Activated CD4-positive, alpha-beta T cell treated with anti-CD3 and anti-CD28 coated beads, Interleukin-2, Interleukin-4, amounts not matched to agents 100 ng/mL and 50 ng/mL, durations not matched to agents 16 hours and 8 hours (primary cell): ENCODE data around the gene APOL3.
A peak's percentile ranks its signal among the peaks of the same experiment; 100 is the strongest.
"Not testable (repeated sequence)": the region's sequence is repeated elsewhere in the genome, so short reads cannot be mapped to it uniquely, and the experiment has no call there.

Experiments
- DNase-seq: peaks from one replicate; pipeline ENCODE4 v3.0.0-alpha.2; 2020; ENCODE audit warnings: low spot score

The APOL3 gene

GRCh38 chr22:36156515-36157419 is 3.8 kb downstream of the APOL3 start:
- peak; percentile 68 for DNase-seq

- no peak for DNase-seq
These were observed 4.4 kb downstream of the APOL3 start for GRCh38 chr22:36156119-36156514.

- DNase-seq, result no peak
These were observed 4.9 kb downstream of the APOL3 start for GRCh38 chr22:36155702-36156101.

- no peak for DNase-seq
These were observed 6.1 kb downstream of the APOL3 start for GRCh38 chr22:36154423-36154945.

GRCh38 chr22:36153501-36154422 is 6.8 kb downstream of the APOL3 start:
- DNase-seq, result no peak

GRCh38 chr22:36152821-36153220 is 7.7 kb downstream of the APOL3 start:
- DNase-seq, result not testable (repeated sequence)

- DNase-seq, result no peak
These were observed 8.5 kb downstream of the APOL3 start for GRCh38 chr22:36152088-36152487.

GRCh38 chr22:36151006-36151595 is 9.5 kb downstream of the APOL3 start:
- DNase-seq, result no peak

- no peak for DNase-seq
These were observed 11.1 kb downstream of the APOL3 start for GRCh38 chr22:36149441-36149840.

DNA sequence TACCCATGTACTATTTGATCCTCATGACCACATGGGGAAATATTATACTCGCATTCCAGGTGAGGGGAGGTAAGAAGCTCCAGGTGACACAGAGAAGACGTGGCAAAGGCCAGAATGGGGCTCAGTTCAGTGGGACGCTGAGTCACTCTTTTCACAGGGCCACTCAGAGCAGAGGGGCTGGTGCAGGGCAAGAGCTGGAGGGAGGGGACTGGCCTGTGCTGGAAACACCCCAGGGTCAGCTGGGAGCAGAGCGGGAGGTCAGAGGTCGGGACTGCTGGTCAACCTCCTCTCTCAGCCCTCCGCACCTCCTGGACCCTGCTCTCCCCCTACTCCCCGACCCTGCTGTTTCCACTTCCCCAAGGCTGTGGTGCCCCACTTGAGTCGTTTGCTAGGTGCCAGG is 12.1 kb downstream of the APOL3 start:
- DNase-seq, result no peak

GRCh38 chr22:36147196-36147791 is 13.3 kb downstream of the APOL3 start:
- DNase-seq, result no peak

DNA sequence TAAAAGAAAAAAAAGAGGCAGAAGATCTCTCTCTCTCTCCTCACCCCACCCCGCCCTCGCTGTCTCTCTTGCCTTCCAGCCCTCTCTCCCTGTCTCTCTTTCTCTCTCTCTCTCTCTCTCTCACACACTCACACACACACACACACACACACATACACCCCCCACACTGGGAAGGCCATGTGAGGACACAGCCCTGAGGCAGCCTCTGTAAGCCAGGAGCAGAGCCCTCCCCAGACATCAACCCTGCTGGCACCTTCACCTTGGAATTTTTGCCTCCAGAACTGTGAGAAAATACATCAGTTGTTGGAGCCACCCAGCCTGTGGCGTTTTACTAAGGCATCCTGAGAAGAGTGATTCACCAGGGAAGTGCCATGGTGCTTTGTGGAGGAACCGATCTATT is 14.7 kb downstream of the APOL3 start:
- DNase-seq, result no peak

GRCh38 chr22:36144886-36145541 is 15.5 kb downstream of the APOL3 start:
- no peak for DNase-seq

- DNase-seq, result no peak
These were observed 16.6 kb downstream of the APOL3 start for GRCh38 chr22:36143956-36144355.

DNA sequence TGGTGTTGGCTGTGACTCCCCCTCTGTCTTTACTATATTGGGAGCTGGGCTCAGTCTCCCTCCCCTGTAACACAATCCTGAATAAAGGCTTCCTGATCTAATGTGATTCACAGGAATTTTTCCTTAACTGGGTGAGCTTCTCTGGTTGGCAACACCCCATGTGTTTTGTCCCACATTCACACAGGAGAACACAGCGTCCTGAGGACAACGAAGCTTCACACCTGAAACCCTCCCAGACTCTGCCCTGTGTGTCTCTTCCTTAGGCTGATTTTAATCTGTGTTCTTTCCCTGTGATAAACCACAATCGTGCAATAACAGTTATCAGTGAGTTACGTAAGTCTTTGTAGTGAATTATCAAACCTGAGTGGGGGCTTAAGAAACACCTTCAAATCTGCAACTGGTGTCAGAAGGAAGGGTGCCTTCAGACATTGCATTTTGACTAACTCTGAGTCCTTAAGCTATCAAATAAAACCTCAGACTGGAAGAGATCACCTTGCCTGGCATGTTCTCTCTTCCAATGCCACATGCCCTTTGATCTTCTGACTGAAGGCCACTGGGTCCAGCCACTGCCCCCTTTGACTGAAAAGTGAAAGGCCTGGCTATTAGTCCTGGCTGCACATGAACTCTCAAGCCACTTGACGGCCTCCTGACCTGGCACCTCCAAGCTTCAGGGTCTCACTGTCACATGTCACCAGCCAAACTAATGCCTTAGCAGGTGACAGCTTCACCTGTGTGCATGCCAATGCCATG is 17.3 kb downstream of the APOL3 start:
- DNase-seq, result no peak

GRCh38 chr22:36141481-36141880 is 19.1 kb downstream of the APOL3 start:
- DNase-seq, result no peak

DNA sequence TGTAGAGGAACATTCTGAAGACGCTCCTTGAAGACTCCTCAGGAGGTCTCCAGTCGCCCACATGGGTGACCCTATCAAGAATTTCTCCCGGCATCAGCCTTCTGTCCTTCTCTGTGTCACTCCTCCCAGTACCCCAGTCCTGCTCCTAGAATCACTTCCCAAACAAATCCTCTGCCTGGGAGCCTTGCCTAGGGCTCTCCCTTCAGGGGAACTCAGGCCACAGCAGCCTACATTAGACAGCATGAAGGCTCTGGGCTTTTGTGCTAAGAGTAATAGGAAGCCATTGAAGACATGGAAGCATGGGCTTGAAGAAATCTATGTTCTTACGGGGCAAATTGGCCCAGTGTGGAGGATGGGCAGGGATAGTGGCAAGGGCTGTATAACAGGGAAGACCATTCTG is 21.8 kb downstream of the APOL3 start:
- DNase-seq, result not testable (repeated sequence)

DNA sequence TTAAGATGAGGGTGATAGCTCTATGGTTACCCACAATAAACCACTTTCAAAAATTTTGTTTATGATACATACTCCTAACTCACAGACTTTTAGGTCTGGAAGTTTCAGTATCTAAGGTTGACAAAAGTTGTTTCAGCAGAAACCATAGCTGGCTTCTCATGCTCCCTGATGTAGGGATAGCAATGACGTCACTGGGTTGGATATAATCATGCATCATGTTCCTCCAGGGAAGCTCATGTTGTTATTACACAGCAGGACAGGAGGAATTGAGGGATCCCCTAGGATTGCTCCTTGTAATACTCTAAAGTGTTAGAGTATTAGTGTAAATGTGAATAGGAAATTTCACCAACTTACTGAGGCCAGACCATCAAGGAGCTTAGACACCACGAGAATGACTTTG is 23.6 kb downstream of the APOL3 start:
- DNase-seq, result no peak

DNA sequence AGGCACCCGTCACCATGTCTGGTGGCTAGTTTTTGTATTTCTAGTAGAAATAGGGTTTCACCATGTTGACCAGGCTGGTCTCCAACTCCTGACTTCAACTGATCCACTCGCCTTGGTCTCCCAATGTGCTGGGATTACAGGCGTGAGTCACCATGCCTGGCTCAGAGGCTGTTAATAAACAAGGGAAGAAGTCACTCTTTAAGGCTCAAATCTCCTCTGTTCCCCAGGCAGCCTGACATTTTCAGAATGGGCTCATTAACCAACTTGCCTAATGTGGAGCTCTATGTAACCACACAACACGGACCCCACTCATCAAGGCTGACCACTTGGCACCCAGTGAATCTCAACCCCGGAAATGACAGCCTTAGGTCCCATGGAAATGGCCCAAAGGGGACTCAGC is 24.1 kb downstream of the APOL3 start:
- no peak for DNase-seq

DNA sequence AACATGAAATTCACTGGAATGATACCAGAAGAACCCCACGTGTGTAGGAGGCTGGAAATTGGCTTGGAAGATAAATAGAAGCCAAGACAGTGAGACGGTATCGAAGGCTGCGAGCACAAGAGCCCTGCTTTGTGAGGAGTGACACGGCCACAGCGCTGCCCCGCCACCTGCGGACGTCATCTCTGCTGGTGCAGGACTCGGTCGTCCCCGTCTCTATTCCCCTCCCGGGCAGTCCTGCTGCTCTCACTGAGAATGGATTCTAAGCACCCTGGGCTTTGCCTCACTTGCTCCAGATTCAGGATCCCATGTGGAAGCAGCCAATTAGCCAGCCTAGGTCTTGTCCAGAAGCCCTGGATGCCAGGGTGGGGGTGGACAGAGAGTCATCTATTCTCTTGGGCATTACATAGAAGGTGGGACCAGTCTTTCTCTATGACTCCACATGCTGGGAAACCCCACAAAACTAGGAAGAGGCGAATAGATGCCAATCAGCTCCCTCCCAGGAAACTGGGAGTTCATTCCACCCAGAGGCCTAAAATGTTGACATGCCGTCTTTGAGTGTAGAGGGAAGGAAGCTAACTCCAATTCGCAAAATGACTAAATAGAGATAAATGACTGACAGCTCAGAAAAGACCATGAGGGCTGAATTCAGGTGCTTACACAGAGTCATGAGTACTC is 25.1 kb downstream of the APOL3 start:
- no peak for DNase-seq
